HG03521 (cell line): ENCODE measurements around the gene TMEM95.
"Not testable (repeated sequence)": the region's sequence is repeated elsewhere in the genome, so short reads cannot be mapped to it uniquely, and the experiment has no call there.

ENCODE experiments used
- ATAC-seq: cut with Tn5 transposase; IDR thresholded peaks from one replicate; pipeline ENCODE4 v1.9.1; 2021; ENCODE audit warnings: mild to moderate bottlenecking, moderate library complexity; ENCODE audit not compliant: unreplicated experiment

The TMEM95 gene

DNA sequence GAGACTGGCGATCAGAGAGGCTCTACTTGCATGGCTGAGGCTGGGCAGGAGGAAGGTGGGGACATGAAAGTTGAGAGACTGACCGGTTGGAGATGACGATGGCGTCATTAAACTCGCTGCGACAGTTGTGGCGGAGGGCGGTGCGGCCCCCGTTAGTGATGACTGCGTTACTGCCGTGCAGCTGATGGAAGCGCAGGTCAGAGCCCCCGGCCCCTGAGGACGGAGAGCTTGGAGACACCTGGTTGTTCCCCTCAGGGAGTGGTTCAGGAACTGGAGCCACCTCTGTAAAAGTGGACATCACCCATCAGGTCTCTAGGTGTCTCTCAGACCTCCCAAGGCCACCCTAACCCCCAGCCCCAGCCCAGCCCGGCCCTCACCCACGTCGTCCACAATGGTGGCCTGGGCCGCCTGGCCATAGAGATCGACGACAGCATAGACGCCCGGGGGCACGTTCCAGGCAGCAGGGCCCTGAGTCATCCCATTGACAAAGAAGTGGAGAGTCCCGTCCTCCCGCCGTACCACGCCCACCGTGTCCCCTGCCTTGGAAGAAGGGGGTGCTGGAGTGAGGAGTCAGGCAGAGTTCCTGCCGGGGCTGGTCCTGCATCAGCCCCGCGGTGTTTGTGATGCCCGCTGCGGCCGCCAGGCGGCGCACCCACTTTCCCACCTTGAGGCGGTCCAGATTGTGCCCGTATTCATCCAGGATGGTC, 31.1 kb upstream of the TMEM95 start:
- ATAC-seq: no peak

DNA sequence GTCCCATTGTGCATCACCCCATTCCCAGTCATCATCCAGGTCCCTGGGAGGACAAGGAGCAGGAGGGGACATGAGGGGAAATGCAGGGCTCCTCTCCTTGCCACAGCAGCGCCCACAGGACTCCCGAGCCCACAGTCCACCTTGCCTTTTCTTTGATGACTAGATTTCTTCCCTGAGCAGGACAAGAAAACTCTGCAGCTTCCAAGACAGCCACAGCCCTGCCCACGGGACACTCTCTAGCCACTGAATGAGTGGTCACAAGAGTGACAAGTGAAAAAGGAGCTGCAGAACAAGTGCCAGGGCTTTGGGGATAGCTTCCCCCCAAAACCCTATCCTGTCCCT, 30.5 kb upstream of the TMEM95 start:
- ATAC-seq: no peak

DNA sequence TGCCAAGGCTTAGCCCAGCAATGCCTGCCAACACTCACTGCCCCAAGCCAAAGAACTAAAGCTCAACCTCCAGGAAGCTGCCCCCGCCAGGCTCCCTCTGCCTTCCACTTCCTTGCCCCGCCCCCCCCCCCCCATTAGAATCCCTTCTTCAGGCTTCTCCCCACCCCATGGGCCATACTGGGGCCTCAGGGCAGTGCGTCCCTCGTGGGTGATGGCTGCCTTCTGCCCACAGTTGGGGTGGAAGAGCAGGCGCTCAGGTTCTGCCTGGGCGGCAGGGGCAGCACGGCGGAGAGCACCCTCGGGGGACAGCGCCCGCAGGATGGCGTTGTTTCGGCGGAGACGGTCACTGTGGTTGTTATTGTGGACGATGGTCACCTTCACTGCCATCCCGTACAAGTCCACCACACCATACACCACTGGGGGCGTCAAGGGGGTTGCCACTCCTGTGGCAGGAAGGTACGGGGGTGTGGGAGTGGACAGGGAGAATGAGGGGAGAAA, 29.9 kb upstream of the TMEM95 start:
- ATAC-seq: no peak

DNA sequence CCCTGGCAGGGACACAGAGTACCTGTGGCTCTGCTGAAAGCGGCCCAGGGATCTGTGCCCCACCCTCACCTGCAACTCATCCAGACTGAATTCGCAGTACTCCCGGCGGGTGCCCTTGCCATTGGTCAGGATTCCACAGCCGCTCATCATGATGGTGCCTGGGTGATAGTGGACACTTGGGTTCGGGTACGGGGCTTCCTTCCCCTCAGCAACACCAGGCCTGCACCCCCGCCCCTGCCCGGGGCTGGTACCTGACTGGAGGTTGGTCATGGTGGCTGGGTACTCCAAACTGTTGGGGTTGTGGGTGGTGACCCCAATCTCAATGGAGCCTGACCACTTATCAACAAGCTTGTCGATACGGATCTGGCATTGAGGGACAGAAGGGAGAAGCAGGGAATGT, 28.8 kb upstream of the TMEM95 start:
- ATAC-seq: no peak

DNA sequence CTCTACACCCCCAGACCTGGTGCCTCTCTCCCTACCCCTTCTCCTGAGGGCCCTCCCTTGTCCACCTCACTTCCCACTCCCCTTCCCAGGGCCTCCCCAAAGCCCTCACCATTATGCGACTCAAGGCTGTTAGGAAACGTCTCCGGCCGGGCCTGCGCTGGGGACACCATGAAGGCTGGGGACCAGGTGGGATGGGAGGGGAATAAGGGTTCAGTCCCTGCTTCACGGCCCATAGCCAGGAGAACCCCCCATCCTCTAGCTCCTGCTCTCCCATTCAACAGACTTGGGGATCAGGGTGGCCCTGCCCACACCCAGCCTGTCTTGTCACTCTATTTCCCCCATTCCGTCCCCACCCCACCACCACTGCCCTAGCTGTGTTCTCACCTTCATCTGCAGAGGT, 27.9 kb upstream of the TMEM95 start:
- no peak for ATAC-seq

DNA sequence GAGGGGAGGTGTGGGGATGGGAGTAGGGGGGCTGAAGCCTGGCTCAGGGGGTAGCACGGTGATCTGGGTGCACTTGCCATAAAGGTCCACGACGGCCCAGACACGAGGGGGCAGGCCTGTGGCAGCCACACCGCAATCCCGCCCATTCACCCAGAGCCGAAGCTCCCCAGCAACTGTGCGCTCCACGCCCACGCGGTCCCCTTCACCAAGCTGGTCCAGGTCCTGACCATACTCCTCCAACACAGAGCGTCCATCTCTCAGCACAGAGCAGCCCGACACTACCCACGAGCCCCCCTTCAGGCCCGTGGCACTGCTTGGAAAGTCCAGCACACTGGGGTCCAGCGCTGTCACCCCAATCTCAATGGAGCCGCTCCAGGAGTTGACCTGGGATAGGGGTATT, 27.5 kb upstream of the TMEM95 start:
- no peak for ATAC-seq

DNA sequence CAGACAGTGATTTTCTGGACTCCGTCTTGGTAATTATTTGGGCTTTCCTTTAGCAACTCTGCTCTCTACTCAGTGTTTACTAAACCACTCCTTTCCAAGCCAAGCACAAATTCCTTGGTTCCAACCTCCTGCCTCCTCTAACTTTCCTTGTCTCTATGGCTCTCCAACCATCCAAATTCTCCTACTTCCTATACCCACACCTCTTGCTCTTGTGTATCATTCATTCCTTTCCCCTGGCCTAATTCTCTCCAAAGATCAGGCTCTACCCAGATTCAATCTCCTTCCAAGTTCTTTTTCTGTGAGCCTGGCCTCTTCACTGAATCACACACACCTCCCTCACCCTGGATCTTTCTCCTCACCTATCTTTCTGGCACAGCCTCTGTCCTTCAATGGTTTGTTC, 26.9 kb upstream of the TMEM95 start:
- no peak for ATAC-seq

DNA sequence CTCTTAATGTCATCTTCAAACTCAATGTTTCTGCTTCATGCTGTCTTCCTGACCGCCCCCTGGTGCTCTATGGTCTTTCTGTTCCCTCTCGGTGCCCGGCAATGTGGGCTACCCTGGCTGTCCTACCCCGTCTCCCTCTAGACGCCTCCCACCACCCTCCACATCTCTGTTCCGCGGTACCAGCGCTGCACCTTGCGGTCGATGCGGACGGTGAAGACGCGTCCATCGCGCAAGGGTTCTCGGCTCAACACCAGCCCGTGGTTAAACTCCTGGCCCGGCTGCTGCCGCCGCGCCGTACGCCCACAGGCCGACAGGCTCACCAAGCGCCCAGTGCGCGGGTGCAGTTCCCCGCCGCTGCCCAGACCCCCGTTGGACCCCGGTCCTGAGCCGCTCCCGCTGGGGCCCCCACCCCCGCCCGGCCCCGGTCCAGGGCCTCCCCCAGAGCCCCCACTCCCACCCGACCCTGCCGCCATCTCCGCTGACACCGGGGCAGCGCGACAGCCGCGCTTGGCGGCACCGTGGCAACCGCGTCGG, 26.0 kb upstream of the TMEM95 start, which contains the start of gene NEURL4:
Gene NEURL4 (minus strand): TSS at position 496 of the 534 bp plus-strand sequence. CDS start 23 bp downstream, at position 473.
- peak; percentile 1 for ATAC-seq

DNA sequence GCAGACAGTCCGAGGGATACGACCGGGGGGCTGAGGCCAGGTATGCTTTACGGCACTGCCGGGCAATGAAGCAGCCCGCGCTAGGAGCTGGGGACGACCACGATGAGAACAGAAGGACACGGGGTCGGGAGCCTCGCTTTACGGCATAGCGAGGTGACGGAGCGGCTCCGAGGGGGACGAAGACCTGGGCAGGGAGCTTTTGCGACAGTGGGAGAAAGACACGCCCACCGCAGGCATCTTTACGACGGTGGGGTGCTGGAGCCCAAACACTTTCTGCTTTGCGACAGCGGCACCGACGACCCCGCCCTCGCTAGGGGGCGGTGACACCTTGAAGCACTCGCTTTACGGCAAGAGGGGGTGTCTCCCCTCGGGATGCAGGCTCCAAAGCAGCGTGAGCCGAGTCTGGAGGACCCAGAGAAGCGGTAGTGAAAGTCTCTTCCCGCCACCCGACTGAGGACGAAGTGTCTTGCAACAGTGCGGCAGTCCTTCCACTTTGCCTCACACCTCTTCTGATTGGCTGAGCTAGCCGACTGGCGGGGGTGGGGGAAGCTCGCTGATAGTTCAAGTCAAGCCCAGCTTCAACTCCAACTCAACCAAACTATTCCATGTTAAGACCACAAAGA, 25.5 kb upstream of the TMEM95 start:
- peak; percentile 68 for ATAC-seq

DNA sequence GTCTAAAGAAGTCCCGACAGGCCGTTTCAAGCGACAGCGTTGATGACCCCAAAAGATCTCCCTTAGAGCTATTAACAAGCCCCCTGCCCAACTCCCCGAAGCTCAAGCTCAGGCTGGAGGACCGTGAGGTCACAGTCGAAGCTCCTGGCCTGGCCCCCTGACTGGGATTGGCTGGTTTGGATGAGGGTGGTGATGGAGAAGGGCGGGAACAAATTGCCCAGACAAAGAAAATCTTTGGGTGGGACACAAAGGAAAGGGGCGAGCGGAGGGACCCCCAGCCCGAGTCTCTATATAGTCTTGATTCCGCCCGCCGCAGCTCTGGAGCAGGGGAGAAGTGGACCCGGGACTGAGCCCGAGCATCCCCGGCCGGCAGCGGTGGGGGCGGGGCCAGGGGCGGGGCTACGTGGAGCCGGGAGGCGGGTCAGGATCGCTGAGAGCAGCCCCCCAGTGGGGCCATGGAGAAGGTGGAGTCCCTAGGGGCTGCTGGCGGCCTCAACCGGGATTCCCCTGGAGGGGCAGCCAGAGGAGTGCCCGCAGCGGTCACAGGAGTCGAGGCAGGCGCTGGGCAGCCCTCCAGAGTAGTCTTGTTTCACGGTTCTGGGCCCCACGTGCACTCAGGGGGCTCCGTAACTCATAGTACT, 24.8 kb upstream of the TMEM95 start:
- peak; percentile 33 for ATAC-seq

DNA sequence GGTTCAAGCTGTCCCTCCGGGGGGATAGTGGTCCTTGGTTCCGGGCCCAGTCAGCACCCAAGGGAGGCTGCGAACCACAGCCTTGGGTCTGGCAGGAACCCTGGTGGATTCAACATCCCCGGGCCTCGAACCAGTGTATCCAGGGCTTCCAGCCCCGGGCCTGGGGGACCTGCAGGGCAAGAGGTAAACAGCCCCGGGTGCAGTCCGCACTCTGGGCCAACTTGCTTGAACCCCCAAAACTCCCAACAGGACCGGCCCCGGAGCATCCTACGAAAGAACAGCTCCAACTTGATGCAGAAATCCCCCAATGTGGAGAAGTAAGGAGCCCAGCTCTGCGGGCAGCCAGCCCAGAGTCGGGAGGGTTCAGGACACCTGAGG, 24.3 kb upstream of the TMEM95 start:
- no peak for ATAC-seq

DNA sequence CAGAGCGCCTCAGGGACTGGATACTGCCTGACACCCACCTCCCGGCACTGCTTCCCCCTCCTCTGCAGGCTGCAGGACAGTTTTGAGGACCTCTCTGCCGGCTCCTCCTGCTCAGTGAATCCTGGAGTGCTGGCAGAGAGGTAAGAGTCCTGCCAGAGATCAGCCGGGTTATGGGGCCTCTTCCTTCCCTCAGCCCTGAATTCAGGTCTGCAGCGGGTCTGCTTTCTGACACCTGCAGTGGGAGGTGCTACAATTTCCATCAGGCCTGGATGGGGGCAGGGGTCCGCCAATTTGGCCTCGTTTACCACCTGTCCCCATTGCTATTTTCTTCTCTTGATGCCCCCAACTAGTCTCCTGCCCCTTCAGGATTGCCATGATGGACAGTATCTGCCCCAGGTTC, 22.8 kb upstream of the TMEM95 start:
- ATAC-seq: no peak

DNA sequence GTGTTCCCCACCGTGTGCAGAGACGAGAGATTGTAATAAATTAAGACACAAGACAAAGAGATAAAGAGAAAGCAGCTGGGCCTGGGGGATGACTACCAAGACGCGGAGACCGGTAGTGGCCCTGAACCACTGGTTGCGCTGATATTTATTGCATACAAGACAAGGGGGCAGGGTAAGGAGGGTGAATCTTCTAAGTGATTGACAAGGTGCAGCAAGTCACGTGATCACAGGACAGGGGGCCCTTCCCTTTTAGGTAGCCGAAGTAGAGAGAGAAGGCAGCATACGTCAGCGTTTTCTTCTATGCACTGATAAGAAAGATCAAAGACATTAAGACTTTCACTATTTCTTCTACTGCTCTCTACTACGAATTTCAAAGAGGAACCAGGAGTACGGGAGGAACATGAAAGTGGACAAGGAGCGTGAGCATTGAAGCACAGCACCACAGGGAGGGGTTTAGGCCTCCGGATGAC, 22.3 kb upstream of the TMEM95 start:
- ATAC-seq: not testable (repeated sequence)

DNA sequence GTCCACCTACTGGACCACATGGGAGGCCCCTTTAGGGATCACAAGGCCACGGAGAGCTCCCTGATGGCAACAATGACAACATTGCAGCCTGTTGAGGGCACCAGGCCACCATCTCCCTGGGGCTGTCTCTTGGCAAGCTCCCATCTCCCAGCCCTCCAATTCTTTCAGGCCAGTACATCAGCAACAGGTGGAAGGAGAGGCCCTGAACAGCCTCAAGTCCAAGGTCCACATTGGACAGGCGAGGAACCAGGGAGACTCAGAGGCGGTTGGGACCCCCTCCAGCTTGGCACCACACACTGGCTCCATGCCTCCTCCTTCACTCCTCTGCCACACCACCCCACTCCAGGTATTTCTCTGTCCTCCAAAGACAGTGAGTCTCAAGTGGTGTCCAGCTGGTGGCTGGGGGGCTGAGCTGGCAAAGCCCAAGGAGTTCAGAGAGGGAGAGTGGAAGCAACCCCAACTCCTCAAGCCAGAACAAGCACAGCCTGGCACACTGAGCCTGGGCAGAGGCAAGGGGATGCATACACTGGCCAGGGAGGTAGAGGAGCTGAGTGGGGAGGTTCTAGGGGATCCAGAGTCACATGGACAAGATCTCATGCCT, 19.9 kb upstream of the TMEM95 start:
- no peak for ATAC-seq

DNA sequence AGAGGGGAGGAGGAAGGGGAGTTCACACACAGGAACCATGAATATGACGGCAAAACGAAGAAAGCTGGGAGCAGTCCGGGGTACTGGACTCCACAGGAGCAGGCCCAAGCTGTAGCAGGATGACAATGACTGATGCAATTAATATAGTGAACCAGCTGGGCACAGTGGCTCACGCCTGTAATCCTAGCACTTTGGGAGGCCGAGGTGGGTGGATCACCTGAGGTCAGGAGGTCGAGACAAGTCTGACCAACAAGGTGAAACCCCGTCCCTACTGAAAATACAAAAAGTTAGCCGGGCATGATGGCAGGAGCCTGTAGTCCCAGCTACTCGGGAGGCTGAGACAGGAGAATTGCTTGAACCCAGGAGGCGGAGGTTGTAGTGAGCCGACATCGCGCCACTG, 19.2 kb upstream of the TMEM95 start:
- not testable (repeated sequence) for ATAC-seq

DNA sequence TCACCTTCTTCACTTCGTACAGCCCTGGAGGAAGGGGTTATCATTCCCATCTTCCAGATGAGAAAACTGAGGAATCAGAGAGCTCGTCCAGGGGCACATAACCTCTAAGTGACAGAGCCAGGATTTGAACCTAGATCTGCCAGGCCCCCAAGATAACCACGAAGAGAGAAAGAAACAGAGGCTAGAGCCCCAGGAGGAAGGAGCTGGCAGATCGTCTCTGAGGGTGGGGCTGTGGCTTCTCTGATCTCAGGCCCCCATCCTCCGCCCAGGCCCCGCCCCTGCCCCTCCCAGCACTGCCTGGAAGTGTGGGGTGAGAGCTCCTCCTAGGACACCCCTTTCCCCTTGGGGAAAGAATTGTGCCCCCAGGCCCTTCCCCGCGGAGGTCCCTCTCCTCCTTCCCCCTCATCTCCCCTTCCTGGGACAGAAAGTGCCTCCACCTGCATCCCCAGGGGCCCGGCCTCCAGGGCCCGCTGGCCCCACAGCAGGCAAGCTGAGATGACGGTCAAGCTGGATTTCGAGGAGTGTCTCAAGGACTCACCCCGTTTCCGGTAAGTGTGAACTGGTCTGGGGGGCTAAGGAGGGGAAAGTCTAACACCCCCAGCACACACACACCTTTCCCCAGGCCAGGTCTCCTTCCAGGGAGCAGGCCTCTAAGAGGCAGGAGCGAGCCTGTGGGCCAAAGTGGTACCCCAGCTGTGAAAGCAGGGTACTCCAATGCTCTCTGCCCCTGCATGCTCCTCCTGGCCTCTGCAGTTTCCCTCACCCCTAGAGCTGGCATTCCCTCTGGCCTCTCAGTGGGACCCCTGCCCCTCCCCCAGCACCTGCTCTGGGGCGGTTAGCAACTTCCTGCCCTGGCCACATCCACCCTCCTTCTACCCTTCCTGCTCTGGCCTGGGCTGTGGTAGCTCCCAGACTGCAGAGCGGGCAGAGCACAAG, 18.4 kb upstream of the TMEM95 start, which contains the start of gene ACAP1:
Gene ACAP1 (plus strand): TSS at position 290 of the 936 bp plus-strand sequence. CDS start 206 bp downstream, at position 496.
- ATAC-seq: peak; percentile 56

DNA sequence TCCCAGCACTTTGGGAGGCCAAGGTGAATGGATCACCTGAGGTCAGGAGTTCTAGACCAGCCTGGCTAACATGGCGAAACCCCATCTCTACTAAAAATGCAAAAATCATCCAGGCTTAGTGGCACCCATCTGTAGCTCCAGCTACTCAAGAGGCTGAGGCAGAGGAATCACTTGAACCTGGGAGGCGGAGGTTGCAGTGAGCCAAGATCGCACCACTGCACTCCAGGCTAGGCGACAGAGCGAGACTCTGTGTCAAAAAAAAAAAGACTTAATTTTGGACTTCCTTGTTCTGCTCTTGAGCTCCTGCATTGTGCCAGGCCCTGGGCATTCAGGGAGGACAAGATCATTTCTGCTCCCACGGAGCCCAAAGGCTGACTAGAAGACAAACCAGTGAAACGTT, 17.4 kb upstream of the TMEM95 start:
- ATAC-seq: not testable (repeated sequence)

DNA sequence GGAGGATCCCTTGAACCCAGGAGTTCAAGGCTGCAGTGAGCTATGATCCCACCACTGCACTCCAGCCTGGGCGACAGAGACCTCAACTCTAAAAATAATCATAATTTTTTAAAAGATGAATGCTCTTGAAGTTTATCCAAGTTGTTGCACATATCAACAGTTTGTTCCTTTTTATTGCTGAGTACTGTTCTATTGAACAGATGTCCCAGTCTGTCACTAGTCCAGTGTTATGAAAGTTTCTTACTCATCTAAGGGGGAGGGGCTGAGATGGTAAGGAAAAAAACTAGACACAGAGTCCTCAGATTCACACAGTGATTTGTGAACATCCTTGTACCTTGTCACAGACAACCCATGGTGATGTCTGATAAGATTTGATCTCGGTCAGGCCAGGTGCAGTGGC, 14.8 kb upstream of the TMEM95 start:
- no peak for ATAC-seq

DNA sequence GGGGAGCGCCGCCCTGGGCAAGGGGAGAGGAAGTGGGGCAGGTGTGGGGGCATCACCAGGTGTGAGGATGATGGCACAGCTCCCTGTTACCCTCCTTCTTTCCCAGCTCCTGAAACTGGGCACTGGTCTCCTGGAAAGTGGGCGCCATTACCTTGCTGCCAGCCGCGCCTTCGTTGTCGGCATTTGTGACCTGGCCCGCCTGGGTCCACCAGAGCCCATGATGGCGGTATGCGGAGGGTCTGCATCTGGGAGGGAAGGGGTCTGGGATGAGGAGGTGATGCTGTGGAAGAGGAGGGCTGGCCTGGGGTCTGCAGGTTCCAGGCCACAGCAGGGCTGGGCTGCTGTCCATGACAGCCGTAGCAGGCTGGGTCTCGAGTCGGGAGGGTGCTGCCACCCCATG, 13.1 kb upstream of the TMEM95 start:
- ATAC-seq: no peak

DNA sequence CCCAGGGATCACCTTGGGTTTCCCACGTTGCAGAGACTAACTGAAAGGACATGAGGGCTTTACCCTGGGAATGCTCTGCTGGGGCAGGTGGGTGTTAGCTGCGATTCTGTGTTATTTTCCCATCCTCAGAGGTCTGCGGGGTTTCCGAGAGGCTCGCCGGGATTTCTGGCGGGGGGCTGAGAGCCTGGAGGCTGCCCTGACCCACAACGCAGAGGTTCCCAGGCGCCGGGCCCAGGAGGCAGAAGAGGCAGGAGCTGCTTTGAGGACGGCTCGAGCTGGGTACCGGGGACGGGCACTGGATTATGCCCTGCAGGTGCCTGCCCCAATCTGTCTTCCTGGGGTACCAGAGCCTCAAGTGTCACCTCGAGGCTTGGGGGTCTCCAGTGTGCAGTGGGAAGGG, 11.7 kb upstream of the TMEM95 start:
- no peak for ATAC-seq
